HG03575 (cell line): ENCODE measurements around the gene TJP3.

ENCODE experiments used
- ATAC-seq: cut with Tn5 transposase; IDR thresholded peaks from one replicate; pipeline ENCODE4 v1.9.1; 2021; ENCODE audit not compliant: unreplicated experiment, insufficient number of reproducible peaks, low FRiP score; ENCODE audit errors: extremely low read depth

Gene TJP3

DNA sequence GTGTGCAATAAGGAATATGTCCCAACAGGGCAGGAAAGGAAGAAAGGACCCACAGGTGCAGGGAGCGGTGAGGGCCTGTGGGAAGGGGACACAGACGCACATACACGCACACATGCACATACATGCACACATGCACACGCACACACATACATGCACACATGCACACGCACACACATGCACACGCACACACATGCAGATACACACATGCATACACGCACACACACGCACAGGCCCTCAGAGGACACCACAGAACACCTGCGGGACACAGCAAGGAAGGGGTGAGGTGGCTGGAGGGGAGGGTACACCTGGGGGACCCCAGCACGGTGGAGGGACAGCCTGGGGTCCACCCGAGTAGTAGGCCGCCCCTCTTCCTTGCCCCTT is 20.8 kb upstream of the TJP3 start:
- no peak for ATAC-seq

DNA sequence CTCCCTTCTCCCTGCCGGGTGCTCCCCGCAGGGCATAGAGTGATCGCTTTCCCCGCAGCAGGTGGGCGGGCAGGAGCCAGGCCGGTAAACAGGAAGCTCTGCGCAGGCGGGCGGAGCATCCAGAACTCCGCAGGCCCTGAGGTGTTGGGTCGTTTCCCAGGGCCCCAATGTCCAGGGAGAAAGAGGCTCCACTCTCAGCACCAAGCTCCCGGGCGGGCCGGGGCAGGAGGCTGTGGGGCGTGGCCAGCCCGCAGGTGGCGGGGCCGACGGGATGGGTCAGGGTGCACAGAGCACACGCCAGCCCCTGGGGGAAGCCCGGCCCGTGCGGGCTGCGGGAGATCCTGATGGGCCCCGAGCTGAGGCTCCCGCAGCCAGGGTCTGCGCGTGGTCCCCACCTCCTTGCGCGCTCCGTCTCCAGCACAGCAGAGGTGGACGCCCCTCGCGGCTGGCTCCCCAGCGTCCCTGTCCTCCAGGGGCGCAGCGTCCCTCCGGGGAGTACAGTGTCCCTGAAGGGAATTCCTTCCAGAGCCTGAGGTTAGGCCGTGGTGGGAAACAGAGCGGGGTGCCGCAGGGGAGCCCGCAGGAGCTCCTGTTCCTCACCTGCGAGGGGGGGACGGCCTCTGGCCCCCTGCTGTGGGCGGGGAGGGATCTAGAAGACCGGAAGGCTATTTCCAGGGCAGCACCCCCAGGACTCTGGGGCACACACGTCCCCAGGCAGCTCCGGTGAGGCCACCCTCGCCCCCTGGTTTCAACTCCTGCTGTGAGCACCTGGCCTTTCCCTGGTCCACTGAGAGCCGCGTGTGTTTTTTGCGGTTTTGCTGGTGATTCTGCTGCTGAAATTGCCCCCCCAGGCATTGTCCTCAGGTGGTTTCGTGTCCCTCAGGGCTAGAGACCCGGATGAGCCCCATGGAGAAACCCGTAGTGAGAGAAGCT is 20.1 kb upstream of the TJP3 start:
- ATAC-seq = no peak

DNA sequence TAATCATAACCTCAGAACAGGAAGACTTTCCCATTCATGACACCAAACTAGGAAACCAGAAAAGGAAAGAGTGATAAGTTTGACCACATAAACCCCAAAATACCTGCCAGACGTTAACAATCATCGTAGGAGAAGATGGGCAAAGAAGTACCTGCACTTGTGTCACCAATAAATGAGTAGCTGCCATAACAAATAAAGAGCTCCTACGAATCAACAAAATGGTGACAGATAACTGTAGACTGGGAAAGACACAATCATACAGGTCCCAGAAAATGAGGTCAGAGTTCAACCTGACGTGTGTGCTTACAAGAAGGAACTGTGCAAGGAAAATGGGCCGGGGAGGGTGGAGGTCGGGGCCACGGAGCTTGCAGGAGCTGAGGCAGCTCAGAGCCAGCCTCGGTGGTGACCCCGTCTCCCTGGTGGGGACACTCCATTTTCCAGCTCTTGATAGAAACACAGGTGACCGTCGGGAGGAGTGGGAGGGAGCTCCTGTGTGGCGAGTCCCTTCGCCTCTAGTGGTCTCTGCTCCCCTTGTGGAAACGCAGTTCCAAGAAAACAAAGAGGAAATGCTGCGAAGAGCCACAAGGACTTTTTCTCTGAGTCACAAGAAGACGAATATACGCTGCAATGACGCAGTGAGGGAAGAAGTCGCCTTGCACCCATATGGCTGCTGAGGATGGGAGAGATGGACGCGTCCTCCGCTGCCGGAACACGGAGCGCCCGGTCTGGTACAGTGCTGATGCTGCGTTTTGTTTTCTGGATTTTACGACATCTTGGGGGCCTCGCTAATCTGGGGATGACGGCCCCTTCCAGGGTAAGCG is 17.4 kb upstream of the TJP3 start:
- ATAC-seq = no peak

DNA sequence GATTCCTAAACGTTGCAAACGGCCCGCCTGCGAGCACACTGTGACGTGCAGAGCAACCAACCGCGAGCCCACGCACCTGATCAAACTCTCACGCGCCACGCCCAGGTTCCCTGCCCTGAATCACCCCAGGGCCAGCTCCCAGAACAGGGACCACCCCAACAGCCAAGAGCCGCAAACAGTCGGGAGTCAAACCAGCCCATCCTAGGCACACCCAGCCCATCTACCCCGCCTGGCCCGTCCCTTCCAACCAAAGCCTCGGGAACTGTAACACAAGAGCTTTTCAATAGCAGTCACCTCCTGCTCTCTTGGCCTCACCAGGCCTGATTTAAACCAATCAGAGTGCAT is 16.8 kb upstream of the TJP3 start:
- ATAC-seq = no peak

DNA sequence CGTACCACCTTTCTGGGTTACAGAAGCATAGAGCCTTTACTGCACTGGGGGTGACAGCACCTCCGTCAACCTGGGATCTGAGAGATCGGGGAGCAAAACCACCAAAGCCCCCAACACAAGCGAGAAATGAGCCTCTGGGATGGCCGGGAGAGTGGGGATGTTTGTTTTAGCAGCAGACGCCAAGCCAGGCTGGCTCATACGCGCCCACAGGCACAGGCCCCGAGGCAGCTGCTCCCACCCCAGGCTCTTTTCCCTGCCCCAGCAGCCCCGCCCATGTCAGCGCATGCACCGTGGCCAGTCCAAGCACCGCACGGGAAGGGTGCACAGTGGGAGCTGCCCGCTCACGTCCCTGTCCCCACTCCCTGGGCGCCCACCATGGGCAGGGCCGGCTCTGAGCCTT is 16.5 kb upstream of the TJP3 start:
- no peak for ATAC-seq

DNA sequence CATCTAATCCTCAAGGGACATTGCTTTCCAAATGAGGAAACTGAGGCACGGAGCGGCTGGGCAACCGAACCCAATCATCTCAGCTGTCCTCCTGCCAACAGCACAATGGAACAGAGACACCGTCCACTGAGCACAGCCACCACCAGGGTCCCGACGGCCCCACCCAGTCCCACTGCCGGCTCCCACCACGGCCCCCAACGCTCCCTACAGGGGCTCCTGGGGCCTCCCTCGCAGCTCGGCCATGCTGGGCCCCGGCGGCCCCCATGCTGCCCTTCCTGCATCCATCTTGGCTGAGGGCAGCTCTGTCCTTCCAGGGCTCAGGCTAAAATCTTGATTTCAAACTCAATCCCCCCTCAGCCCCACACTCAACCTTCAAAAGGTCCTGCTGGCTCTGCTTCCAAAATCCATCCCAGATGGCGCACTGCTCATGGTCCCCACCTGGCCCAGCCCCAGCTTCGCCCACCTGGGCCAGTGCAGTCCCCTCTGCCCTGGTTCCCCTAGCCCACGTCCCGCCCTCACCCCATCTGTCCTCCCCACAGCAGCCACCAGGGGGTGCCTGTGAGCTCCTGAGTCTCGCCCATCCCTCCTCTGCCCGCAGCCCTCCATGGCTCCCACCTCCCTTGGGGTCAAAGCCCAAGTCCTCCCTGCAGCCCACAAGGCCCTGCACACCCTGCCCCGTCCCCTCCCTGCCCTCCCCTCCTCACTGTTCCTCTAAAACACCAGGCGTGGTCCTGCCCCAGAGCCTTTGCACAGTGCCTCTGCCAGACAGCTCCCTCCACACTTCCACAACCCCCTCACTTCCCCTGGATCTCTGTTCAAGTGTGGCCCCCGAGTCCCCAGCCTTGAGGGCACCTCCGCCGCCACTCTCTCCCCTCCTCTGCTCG is 15.8 kb upstream of the TJP3 start:
- no peak for ATAC-seq

DNA sequence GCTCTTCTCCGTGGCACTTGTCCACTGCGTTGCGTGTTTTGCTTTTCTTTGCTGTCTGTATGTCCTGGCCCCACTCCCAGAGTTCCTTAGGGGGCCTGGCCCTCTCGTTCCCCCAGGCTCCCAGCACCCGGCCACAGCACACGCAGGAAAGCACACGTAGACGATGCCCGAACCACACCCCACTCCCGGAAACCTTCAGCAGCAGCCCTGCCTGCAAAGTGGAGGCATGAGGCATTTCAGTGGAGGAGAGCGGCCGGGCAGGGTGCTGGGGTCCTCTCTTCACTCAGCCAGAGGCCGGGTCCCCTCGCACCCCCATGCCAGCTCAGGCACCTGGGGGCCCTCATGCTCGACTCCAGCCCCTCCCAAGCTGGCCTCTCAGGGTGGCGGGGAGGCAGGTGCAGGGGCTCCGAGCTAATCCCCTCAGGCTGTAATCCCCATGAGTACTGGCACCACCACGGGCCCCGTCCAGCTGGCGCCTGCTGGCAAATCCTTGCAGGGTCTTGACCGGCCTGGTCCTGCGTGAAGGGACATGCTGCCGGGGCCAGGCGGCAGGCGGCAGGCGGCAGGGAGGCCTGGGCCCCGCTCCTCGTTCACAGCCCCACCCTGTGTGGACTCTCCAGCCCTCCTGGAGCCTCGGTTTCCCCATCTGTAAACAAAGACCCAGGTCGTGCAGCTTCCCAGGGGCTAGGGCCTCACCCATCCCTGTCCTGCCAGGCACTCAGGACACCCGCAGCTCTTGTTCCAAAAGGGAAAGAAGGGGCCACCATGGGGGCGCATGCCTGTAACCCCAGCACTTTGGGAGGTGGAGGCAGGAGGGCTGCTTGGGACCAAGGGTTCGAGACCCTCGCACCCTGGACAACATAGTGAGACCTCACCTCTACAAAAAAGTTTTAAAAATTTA is 14.9 kb upstream of the TJP3 start:
- ATAC-seq = no peak

DNA sequence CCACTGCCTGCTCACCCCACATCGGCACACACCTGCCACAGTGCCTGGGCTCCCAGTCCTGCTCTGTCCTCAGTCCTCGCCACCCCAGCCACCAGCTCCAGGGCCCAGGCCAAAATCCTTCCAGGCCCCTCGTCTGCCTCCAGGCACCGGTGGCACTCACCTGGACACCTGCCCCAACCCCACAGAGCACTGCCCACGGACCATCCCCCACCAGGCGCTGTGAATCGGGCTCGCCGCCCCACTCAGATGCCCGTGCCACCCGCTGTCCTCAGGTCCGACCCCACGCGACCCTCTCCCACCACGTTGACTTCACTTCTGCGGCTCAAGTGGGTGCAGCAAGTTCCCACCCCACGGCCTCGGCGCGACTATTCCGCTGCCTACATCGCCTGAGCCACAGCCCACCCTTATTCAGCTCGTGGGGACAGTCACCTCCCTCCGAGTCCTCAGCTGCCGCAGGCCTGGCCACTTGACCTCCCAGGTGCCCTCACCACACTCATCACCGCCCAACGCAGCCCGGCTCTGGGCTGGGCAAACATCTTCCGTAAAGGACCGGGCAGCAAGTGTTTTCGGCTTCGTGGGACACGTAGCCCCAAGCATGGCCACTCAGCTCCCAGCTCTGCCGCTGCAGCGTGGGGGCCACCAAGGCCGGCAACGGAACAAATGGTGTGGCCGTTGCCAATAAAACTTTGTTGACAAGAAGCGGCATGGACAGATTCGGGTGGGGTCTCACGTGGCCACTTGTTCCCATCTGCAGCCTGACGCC is 13.6 kb upstream of the TJP3 start:
- ATAC-seq = no peak

DNA sequence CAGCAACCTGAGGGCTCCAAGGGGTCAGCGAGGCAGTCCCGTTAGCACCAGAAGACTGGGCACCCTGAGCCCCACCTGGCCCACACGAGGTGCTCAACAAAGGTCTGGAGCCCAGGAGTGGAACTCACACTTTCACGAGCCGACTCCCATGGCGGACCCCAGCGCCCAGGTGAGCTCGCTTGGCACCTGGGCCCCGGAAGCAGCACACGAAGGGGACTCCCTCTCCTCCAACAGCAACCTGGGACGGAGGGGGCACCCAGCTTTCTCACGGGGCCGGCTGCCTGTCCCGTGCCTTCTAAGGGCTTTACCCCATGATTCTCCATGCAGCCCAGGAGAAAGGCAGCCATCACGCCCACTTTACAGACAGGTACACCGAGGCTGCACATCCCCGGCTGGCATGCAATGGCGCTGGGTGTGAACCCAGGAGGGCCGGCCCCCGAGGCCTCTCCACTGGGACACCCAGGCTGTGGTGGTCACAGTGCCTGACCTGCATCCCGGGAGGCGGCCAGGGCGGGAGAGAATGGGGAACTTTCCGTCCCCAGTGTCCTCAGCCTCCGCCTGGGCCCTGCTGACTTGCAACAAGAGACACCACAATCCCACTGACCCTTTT is 13.0 kb upstream of the TJP3 start:
- no peak for ATAC-seq

DNA sequence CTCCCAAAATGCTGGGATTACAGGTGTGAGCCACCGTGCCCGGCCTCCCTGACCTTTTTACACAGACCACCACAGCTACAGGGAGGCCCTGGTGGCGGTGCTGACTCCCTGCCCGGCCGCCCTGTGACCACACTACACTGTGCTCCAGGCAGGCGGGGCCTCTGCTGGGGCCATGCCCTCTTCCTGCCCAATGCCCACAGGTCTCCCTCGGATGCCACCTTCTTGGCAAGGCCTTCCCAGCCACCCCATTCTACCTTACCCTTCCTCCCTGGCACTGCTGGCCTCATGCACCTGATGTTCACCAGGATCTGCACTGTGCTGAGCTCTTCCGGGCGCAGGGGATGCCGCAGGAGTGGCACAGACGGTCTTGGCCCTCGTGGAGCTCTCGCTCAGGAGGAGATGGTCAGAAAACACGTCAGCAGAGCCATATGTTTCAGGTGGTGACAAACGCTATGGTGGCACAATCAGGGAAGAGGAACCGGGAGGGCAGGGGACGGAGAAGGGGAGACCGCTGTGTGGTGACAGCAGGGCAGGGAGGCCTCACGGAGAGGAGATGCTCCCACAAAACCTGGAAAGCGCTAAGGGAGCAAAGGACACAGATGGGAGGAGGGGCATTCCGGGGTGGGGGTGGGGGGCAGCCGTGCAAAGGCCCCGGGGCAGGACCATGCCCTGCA is 12.1 kb upstream of the TJP3 start:
- no peak for ATAC-seq

DNA sequence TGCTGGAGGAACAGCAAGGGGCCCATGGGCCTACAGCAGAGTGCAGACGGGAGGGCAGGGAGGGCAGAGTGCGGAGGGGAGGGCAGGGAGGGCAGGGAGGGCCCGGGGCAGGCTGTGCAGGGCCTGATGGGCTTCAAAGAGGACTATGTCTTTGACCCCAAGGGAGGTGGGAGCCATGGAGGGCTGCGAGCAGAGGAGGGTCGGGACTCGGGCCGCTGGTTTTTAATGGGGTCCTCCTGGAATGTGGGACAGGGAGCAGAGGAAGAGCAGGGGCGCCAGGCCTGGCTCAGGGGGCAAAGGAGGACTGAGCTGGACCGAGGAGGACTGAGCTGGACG is 11.6 kb upstream of the TJP3 start:
- no peak for ATAC-seq

DNA sequence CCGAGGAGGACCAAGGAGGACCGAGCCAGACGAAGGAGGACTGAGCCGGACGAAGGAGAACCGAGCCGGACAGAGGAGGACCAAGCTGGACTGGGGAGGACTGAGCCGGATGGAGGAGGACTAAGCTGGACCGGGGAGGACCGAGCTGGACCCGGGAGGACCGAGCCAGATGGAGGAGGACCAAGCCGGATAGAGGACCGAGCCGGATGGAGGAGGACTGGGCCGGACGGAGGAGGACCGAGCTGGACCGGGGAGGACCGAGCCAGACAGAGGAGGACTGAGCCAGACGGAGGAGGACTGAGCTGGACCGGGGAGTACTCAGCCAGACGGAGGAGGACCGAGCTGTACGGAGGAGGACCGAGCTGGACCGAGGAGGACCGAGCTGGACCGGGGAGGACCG is 11.1 kb upstream of the TJP3 start:
- no peak for ATAC-seq

DNA sequence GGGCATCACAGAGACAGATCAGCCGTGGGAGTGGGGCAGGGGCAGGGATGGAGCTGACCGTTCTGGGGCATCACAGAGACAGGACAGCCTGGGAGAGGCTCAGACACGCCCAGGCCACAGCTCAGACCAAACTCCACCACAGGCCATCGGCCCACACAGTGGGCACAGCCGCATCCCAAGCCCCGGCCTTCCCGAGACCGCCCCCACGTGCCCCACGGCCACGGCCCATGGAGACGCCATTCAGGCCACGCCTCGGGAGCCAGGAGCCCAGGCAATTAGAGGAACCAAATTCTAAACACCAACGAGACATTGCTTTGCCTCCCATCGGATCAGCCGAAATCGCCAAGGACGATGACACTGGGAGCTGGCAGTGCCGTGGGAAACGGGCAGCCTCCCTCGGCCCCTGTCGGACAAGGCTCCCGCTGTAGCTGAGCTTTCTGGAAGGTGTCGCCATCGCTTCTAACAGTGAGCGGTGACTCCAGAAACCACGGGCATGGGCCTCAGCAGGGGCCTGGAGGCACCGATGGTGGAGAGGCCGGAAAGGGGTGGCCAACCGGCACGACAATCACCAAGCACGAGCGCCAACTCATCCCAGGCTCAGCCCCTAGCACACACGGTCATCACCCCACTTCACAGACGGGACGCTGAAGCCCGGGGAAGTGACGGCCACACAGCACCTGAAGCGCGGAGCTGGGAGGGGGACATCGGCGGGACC is 10.4 kb upstream of the TJP3 start:
- ATAC-seq = no peak

DNA sequence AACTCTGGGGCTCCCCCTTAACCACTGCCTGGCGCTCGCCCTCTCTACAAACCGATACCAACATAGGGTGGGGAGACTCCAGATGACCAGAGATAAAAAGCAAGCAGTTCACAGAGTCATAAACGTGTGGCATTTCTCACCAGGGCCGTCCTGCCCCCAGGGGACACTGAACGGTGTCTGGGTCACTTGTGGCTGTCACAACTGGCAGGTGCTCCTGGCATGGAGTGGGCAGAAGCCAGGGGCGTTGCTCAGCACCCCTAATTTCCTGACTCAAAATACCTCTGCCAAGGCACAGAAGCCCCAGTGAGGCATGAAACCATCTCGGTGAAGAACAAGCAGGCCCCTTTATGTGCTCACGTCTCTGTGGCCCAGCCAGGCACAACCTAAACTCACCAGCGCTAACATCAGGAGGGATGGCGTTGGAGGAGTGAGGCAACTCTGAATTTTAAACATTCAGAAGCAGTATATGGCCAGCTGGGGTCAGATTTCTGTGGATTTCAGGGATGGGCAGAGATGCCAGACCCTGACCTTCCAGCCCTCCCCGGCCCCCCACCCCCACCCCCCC is 9.7 kb upstream of the TJP3 start:
- no peak for ATAC-seq

DNA sequence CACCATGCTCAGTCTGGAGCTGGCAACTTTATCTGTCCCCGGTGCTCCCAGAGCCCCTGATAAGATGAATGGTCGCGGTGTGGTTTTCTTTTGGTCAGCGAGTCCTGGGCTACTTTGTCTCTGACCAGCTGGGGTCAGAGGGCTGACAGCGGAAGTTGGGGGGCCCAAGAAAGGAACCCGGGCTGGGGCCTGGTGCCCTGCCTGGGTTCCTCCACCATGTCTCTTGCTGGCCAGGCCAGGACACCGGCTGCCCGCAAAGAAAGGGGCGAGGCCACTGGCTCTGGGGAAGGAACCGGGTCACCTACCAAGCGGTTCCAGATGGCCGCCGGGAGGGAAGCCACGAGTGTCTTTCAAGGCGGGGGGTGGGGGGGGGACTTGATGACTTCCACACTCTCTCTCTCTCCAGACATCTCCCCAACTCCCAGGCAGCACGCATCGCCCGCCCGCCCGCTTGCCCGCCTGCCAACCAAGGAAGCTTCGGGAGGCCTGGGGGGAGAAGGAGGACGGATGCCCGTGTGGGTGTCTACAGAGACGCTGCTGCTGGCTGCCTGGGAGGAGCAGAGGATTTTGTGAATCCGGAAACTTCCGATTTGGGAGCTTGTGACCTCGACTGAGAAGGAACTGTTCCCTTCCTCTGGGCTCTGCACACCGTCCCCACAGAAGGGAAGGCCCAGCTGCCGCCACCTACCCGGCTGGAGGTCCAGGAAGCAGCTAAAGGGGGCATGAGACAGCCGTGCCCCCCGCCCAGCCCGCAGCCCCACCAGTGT is 9.0 kb upstream of the TJP3 start:
- no peak for ATAC-seq
